Activated CD4-positive, alpha-beta T cell treated with anti-CD3 and anti-CD28 coated beads for 24 hours (primary cell): ENCODE results near the gene FAM221A.
"Not testable (repeated sequence)": the region's sequence is repeated elsewhere in the genome, so short reads cannot be mapped to it uniquely, and the experiment has no call there.

Source experiments
- DNase-seq, 2 donors: peaks; one replicate each; pipeline ENCODE4 v3.0.0-alpha.2; 2020; ENCODE audit warnings: low read depth in 2 of 2

Gene FAM221A

GRCh38 chr7:23700046-23700445 is 20.0 kb downstream of the FAM221A start:
- no peak for DNase-seq

DNA sequence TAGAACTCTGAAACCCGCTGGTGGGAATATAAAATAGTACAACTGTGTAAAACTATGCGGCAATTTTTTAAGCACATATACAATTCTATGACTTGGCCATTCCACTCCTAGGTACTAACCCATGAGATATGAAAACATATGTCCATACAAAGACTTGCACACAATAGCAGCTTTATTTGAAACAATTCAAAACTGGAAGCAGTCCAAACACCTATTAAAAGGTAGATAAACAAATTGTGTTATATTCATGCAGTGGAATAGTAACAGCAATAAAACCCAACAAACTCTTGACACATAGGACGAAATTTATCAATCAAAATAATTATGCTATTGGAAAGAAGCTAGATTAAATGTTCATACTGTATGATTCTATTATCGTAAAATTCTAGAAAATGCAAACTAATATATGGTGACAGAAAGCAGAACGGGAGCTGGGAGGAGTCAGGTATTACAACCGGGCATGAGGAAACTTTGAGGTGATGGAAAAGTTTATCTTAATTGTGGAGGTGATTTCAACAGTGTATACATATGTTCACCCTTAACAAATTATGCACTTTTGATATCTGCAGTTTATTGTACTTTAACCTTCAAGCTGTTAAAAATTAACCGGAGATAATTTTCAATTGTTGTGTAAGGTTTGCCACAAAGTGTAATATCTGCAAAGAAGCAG is 29.2 kb downstream of the FAM221A start:
- DNase-seq: no peak

GRCh38 chr7:23710000-23710399 is 30.0 kb downstream of the FAM221A start, which contains the start of gene STK31:
Gene STK31, plus strand, starts transcription at chr7:23710219. Its CDS starts 67 bp downstream, at chr7:23710286.
- DNase-seq: no peak

DNA sequence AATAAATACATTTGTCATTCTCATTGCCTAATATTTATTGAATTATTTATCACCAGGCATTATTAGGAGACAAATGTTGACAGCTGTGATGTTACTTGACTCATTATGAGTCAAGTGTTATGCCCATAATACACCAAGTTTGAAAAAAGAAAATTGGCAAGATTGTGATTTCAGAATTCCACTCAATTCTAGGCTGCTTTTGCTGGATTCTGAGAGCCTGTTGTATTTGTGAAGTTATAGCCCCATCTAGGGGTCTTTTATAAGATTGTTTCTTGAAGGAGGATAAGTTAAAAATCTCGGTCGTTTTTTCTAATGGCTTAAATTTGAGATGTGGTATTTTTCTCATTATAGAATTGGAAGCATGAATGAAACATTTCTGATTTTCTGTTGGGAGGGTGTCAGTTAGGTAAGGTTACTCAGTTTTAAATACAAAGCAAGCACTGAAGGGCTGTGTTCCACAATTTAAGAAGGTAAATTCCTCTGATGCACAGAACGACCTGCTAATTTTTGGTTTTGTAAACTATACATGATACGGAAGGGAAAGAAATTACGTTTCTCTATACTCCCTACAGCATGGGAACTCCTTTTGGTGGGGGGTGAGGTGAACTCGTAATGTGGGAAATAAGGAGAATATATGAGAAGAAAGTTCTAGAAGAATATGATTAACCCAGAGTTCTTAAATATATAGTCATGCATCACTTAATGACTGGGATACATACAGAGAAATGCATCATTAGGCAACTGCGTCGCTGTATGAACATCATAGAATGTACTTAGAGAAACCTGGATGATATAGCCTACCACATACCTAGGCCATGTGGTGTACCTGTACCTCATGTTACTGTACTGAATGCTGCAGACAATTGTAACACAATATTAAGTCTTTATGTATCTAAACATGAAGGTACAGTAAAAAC is 32.6 kb downstream of the FAM221A start:
- DNase-seq: no peak

- DNase-seq: no peak
Observed at GRCh38 chr7:23713285-23714149, 33.5 kb downstream of the FAM221A start.

GRCh38 chr7:23714150-23714464 is 34.1 kb downstream of the FAM221A start:
- DNase-seq: no peak

DNA sequence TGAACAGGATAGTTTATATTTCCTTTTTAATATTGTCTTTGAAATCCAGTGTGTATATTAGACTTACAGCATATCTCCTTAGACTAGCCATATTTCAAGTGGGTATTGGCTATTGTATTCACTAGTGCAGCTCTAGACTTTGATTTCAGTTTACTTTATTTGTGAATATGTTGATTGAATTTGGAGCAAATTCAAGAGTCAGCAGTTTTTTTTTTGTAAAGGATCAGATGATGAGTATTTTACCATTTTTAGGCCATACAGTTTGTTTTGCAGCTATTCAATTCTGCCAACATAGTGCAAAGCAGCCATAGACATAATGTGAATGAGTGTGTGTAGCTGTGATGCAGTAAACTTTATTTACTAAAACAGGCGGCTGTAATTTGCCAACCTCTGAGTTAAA is 34.6 kb downstream of the FAM221A start:
- DNase-seq: no peak

DNA sequence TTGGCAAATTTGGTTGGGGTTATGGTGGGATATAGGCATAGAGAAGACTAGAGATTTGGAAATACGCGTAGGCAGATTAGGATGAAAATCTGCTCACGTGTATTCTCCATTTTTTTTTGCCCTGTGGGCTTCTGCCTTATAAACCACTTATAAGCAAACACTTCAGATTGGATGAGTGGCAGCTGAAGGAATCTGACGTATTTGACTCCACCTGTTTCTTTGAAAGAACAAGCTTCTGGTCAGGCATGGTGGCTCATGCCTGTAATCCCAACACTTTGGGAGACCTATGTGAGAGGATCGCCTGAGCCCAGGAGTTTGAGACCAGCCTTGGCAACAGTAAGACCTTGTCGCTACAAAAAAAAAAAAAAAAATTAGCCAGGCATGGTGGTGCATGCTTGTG is 35.1 kb downstream of the FAM221A start:
- DNase-seq: no peak

DNA sequence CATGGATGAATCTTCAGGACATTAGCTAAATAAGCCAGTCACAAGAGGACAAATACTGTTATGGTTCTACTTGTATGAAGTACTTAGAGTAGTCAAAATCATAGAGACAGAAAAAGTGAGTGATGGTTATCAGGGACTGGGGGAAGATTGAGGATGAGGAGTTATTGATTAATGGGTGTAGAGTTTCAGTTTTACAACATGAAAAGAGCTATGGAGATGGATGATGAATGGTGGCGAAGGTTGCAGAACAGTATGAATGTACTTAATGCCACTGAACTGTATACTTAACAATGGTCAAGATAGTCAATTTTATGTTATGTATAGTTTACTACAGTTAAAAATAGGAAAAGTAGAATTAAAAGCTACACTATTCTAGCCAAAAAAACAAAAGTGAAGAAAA is 37.8 kb downstream of the FAM221A start:
- DNase-seq: no peak

- DNase-seq: no peak
Observed at GRCh38 chr7:23721456-23721855, 41.5 kb downstream of the FAM221A start.

- DNase-seq: not testable (repeated sequence)
Observed at GRCh38 chr7:23722587-23723216, 42.7 kb downstream of the FAM221A start.

DNA sequence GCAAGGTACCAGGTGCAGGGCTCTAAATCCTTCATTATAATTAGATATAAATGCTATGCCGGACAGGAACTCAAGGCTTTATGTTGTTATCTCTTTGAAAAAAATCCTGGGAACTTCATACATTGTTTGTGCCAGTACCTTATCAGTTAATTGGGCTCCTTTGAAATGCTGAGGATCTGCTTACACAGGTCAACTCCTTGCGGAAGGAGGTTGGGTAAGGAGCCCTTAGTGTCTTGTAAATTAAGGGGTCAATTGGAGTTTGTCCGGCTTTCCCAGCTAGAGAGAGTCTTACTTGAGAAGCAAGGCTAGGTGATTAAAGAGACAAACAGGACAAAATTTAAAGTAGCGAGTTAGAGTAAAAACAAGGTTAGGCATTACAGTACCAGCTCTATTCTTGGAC is 44.1 kb downstream of the FAM221A start:
- not testable (repeated sequence) for DNase-seq

- no peak for DNase-seq
Observed at GRCh38 chr7:23742051-23742450, 62.1 kb downstream of the FAM221A start.

DNA sequence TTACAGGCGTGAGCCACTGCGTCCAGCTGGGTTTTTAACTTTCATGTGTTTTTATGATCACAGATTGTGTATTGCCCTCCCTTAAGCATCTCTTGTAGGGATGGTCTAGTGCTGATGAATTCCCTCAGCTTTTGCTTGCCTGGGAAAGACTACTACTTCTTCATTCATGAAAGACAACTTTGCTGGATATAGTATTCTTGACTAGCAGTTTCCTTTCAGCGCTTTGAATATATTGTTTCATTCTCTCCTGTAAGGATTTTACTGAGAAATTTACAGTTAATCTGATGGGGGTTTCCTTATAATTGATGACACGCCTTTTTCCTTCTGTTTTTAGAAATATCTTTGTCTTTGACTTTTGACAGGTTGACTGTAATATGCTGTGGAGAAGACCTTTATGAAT is 63.2 kb downstream of the FAM221A start:
- DNase-seq: no peak

DNA sequence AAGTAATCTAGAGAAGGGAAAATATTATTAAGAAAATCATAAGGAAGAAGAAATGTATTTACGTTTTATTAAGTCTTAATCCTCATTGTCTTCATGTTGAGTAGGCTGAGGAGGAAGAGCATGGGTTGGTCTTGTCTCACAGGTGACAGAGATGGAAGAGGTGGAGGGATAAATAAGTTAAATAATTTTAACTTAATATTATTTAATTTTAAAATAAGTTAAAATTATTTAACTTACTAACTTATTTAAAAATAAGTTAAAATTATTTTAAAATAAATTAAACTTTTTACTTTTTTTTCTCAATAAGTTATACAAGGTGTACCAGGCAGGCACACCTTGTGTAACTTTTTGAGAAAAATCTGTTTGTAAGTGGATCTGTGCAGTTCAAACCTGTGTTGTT is 66.6 kb downstream of the FAM221A start:
- DNase-seq: no peak

DNA sequence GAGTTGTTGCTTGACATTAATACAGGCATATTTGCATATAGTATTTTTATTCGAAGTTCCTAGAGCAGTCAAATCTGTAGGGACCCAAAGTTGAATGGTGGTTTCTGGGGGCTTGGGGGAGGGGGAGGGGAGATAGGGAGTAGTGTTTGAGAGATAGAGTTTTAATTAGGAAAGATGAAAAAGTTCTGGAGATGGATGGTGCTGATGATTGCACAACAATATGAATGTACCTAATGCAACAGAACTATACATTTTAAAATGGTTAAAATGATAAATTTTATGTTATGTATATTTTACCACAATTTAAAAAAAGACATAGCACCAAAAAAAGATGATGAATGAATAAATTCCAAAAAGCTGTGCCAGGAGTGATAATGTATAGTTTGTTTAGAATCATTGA is 71.9 kb downstream of the FAM221A start:
- no peak for DNase-seq
